PC-3 (cell line): ENCODE measurements around the gene LPCAT1. TPM values are rescaled to one million over a fixed set of nuclear protein-coding genes. Genes with fewer than 3 reads are reported as not detected.

ENCODE experiments used
- ATAC-seq: fragments of 200-7000 bp; cut with Tn5 transposase; 2 replicates; pipeline ENCODE4 v1.9.1; 2020; ENCODE audit warnings: mild to moderate bottlenecking, moderate library complexity
- BruUV-seq: library from RNA; stranded (reverse); fragments of 400-500 nt; replicated peaks from 2 replicates; lab custom pipeline; 2021; lab: Mats Ljungman, UMichigan
- CTCF ChIA-PET: fragments of 300-600 bp; sonication (Branson Sonifier 250); formaldehyde crosslinking; loops from one replicate; lab custom pipeline; 2022; ENCODE audit warnings: antibody characterized with exemption; lab: Charles Lee
- POLR2A ChIA-PET: fragments of 300-600 bp; sonication (Branson Sonifier 250); formaldehyde crosslinking; loops from one replicate; lab custom pipeline; 2022; ENCODE audit warnings: antibody characterized with exemption; ENCODE audit not compliant: unreplicated experiment; lab: Charles Lee
- DNase-seq: peaks from one replicate; pipeline ENCODE4 v3.0.0-alpha.2; 2015
- H2AFZ ChIP-seq: fragments of 300-600 bp; sonication (generic); 2 replicates; pipeline ENCODE4 v1.6.0; 2016; ENCODE audit warnings: antibody characterized with exemption, low read length
- H3F3A ChIP-seq: fragments of 300-600 bp; sonication (generic); one replicate; pipeline ENCODE4 v1.6.0; 2017; ENCODE audit warnings: antibody characterized with exemption, low read length, control low read depth, mild to moderate bottlenecking; ENCODE audit not compliant: unreplicated experiment
- H3K27ac ChIP-seq: fragments of 300-600 bp; sonication (generic); 2 replicates; pipeline ENCODE4 v1.5.1; 2016; ENCODE audit warnings: mild to moderate bottlenecking, low read length
- H3K27me3 ChIP-seq: fragments of 300-600 bp; sonication (generic); 2 replicates; pipeline ENCODE4 v1.6.1; 2016; ENCODE audit warnings: low read length, mixed read lengths
- H3K36me3 ChIP-seq: fragments of 300-600 bp; sonication (generic); 2 replicates; pipeline ENCODE4 v1.6.1; 2016; ENCODE audit warnings: low read depth, mixed run types, low read length, mixed read lengths
- H3K4me1 ChIP-seq: fragments of 300-600 bp; sonication (generic); 2 replicates; pipeline ENCODE4 v1.5.1; 2016; ENCODE audit warnings: low read length; ENCODE audit not compliant: insufficient read depth
- H3K4me2 ChIP-seq: fragments of 300-600 bp; sonication (generic); 2 replicates; pipeline ENCODE4 v1.6.0; 2016; ENCODE audit warnings: low read length
- H3K4me3 ChIP-seq: fragments of 300-600 bp; sonication (generic); 2 replicates; pipeline ENCODE4 v1.5.1; 2016; ENCODE audit warnings: mild to moderate bottlenecking, low read length, mixed read lengths
- H3K79me2 ChIP-seq: fragments of 300-600 bp; sonication (generic); 2 replicates; pipeline ENCODE4 v1.6.1; 2017; ENCODE audit warnings: low read length, mixed read lengths
- H3K9ac ChIP-seq: fragments of 300-600 bp; sonication (generic); 2 replicates; pipeline ENCODE4 v1.6.0; 2016; ENCODE audit warnings: mild to moderate bottlenecking, low read length
- H3K9me2 ChIP-seq: fragments of 300-600 bp; sonication (generic); replicated peaks from 2 replicates; pipeline ENCODE4 v1.6.1; 2016; ENCODE audit warnings: mixed run types, low read length, mixed read lengths
- H3K9me3 ChIP-seq: fragments of 300-600 bp; sonication (generic); 2 replicates; pipeline ENCODE4 v1.6.1; 2016; ENCODE audit warnings: low read length, mixed read lengths
- H4K20me1 ChIP-seq: fragments of 300-600 bp; sonication (generic); 2 replicates; pipeline ENCODE4 v1.6.1; 2016; ENCODE audit warnings: low read length, mixed read lengths
- CTCF ChIP-seq: fragments of 300-600 bp; sonication (generic); conservative IDR thresholded peaks from 2 replicates; pipeline ENCODE4 v1.5.1; 2017; ENCODE audit warnings: antibody characterized with exemption, low read depth, mild to moderate bottlenecking, low read length
- EZH2 ChIP-seq: fragments of 300-600 bp; sonication (generic); IDR thresholded peaks from one replicate; pipeline ENCODE4 v1.6.1; 2017; ENCODE audit warnings: antibody characterized with exemption, mild to moderate bottlenecking, low read length; ENCODE audit not compliant: unreplicated experiment
- EZH2phosphoT487 ChIP-seq: fragments of 300-600 bp; sonication (generic); IDR thresholded peaks from 2 replicates; pipeline ENCODE4 v1.6.1; 2018; ENCODE audit warnings: mild to moderate bottlenecking, antibody characterized with exemption, low read length, borderline replicate concordance
- intact Hi-C: fragments of 100-400 bp; cut with micrococcal nuclease; formaldehyde crosslinking; loops from 2 replicates; pipeline ENCODE4 v1.9.0; 2023
- total RNA-seq: library from RNA; depleted of rRNA; stranded (reverse); fragments of >200 nt; gene quantifications from 2 replicates; pipeline ENCODE4 v1.2.3, GENCODE V29; 2014

Gene LPCAT1
- total RNA-seq, 1 experiment from 2014 or later = 121 TPM

GRCh38 chr5:1488882-1489680 is 34.7 kb downstream of the LPCAT1 start:
- ChIA-PET POLR2A (no interaction called here), CTCF (interaction anchor here (1.0 kb wide), 1 partner anchor 315 kb away, joined by 3 read pairs; no protein-coding TSS in a partner anchor)
- Histone ChIP-seq H3K9me3 (no peaks in the 10 kb centered on the region), H3F3A (no peaks in the 10 kb centered on the region), H3K27ac (peak overlapping the region; percentile 39), H3K79me2 (0 out of 2 replicates have a peak, but pooled peaks cover 4% of the 10 kb centered on the region), H3K27me3 (no peaks in the 10 kb centered on the region), H2AFZ (no peak overlapping the region), H3K4me2 (peak overlapping the region; percentile 38; the same call in 1 of the 2 replicates), H3K4me3 (no peak overlapping the region), H4K20me1 (peaks cover 4% of the 10 kb centered on the region; the same call in 1 of the 2 replicates), H3K36me3 (peaks cover 74% of the 10 kb centered on the region), H3K9ac (no peak overlapping the region), H3K9me2 (no peaks in the 10 kb centered on the region), H3K4me1 (peaks cover 12% of the 10 kb centered on the region)
- peak; percentile 69 for DNase-seq
- no TSS peak for BruUV-seq
- no peak for TF ChIP-seq CTCF
- TF ChIP-seq EZH2 = no peak
- TF ChIP-seq EZH2phosphoT487 = no peak
- peak; percentile 91 for ATAC-seq
- intact Hi-C loops = no loop called here

- no peak overlapping the region for H3K4me2 ChIP-seq
- H3K9me2 ChIP-seq = no peaks in the 10 kb centered on the region
- no TSS peak for BruUV-seq
- intact Hi-C loops = no loop called here
- POLR2A ChIA-PET = no interaction called here
- 0 out of 2 replicates have a peak, but pooled peaks cover 4% of the 10 kb centered on the region for H3K79me2 ChIP-seq
- CTCF ChIA-PET = no interaction called here
- no peak overlapping the region for H3K27ac ChIP-seq
- TF ChIP-seq CTCF (no peak), EZH2 (no peak), EZH2phosphoT487 (no peak)
- DNase-seq (no peak), ATAC-seq (no peak)
- no peaks in the 10 kb centered on the region for H3K9me3 ChIP-seq
- no peaks in the 10 kb centered on the region for H4K20me1 ChIP-seq
- H2AFZ ChIP-seq = no peak overlapping the region
- H3K27me3 ChIP-seq = no peaks in the 10 kb centered on the region
- H3K36me3 ChIP-seq = peaks cover 62% of the 10 kb centered on the region
- H3K9ac ChIP-seq = no peak overlapping the region
- peaks cover 12% of the 10 kb centered on the region for H3K4me1 ChIP-seq
- no peaks in the 10 kb centered on the region for H3F3A ChIP-seq
- H3K4me3 ChIP-seq = no peak overlapping the region
Observed at GRCh38 chr5:1487079-1487764, 36.5 kb downstream of the LPCAT1 start.
